IPS-NIHi7 (cell line): ENCODE data around the gene HPDL.
A peak's percentile ranks its signal among the peaks of the same experiment; 100 is the strongest.
"Not testable (repeated sequence)": the region's sequence is repeated elsewhere in the genome, so short reads cannot be mapped to it uniquely, and the experiment has no call there.

Experiments used
- DNase-seq: peaks from one replicate; pipeline ENCODE4 v3.0.0; 2012; ENCODE audit warnings: mixed read lengths; ENCODE audit errors: extremely low spot score

Gene HPDL

GRCh38 chr1:45326627-45327623 is at the start of gene HPDL:
TSS of gene HPDL (plus strand) at chr1:45326895. CDS start at chr1:45327149, 254 bp downstream.
- DNase-seq, result peak; percentile 86

DNA sequence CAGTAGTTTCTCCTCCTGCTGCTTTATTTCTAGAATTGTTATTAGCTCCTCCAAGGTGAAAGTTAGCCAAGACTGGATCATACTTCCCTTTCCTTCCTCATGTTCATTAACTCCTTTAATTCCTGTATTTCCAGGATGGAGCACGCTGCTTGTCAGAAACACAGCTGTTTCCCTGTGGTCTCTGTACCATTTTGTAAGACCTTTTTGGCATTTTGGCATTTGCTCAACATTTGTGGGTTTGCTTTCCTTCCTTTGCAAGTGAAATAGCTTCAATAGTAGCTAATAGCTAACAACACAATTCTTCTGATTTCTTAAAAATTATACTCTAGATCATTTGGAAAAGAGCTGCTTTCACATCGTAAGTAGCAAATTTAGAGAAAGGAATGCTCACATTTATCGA is 44.3 kb upstream of the HPDL start:
- DNase-seq, result no peak

GRCh38 chr1:45284858-45285257 is 41.8 kb upstream of the HPDL start:
- not testable (repeated sequence) for DNase-seq

DNA sequence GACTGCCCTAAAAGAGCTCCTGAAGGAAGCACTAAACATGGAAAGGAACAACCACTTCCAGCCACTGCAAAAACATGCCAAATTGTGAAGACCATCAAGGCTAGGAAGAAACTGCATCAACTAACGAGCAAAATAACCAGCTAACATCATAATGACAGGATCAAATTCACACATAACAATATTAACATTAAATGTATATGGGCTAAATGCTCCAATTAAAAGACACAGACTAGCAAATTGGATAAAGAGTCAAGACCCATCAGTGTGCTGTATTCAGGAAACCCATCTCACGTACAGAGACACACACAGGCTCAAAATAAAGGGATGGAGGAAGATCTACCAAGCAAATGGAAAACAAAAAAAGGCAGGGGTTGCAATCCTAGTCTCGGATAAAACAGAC is 40.2 kb upstream of the HPDL start:
- not testable (repeated sequence) for DNase-seq

DNA sequence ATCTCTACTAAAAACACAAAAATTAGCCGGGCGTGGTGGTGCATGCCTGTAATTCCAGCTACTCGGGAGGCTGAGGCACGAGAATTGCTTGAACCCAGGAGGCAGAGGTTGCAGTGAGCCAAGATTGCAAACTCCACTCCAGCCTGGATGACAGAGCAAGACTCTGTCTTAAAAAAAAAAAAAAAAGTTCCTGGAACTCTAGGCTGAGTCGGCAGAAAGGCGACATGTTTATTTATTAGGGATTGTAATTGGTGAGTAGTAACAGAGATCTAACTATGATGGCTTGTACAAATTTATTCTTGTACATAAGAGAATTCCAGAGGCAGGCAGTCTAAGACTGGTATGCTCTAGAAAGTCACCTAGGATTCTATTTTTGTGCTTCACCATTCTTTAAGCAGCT is 35.7 kb upstream of the HPDL start:
- not testable (repeated sequence) for DNase-seq

DNA sequence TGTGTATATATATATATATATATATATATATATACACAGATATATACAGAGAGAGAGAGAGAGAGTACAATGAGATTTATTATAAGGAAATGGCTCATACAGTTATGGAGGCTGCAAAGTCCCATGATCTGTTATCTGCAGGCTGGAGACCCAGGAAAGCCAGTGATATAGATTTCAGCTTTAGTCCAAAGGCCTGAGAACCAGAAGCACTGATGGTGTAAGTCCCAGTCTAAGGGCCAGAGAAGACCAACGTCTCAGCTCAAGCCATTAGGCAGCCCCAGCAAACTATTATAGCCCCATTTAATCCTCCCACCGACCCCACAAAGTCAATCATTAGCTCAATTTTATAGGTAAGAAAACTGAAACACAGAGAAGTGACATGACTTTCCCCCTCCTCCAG is 35.0 kb upstream of the HPDL start:
- DNase-seq, result no peak

GRCh38 chr1:45297666-45298356 is 28.9 kb upstream of the HPDL start:
- no peak for DNase-seq

DNA sequence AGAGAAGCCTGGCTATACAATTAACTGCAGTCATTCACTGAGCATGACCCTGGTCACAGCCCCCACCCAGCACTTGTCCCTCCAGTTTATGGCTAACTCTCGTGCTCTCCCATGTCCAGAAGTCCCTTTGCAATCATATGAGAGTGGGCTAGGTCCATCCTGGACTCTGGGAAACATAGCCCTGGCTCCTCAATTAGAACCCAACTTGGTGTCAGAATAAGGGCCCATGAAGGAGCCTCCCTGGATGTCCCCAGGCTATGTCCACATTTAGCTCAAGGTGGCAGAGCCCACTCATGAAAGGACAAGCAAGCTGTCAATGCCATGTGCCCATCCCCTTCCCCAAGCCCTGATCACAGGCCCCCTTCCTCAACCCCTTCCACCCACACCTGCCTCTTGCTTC is 27.4 kb upstream of the HPDL start:
- DNase-seq, result no peak

DNA sequence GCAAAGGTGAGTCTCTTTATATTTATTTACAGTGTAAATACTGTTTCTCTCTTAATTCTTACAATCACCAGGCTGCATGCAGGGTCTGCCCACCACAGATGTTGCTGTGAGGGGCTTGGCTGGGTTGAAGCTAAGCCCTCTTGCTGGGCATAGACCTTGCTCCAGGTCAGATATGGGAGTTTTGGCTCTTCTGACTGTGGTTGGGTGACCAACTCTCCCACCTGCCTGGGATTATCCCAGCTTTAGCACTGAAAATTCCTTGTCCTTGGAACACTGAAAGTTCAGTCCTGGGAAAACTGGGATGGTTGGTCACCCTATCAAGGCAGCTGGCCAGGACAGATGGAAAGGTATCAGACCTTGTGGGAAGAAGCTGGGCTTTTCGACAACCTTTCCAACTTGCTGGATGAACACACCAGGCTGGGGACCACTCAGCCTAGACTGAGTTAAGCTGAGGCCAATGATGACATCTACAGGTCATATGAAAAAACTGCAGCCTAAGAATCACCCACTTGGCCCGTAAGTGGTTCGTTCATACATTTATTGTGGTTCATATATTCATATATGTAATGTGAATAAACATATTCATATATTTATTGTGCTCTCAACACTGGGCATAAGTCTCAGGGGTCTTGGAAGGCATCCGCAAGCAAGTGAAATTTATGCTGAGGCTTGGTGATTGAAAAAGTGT is 26.6 kb upstream of the HPDL start:
- DNase-seq, result peak; percentile 80

- DNase-seq, result no peak
These were observed 26.1 kb upstream of the HPDL start for GRCh38 chr1:45300669-45300997.

DNA sequence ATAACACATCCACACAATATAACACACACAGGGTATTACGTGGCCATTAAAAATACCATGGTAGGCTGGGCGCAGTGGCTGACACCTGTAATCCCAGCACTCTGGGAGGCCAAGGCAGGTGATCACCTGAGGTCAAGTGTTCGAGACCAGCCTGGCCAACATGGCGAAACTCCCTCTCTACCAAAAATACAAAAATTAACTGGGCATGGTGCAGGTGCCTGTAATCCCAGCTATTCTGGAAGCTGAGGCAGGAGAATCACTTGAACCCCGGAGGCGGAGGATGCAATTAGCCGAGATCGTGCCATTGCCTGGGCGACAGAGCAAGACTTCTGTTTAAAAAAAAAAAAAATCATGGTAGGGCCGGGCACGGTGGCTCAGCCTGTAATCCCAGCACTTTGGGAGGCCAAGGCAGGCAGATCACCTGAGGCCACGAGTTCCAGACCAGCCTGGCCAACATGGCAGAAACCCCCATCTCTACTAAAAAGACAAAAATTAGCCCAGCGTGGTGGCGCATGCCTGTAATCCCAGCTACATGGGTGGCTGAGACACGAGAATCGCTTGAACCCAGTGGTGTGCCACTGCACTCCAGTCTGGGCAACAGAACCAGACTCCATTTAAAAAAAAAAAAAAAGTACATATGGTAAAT is 24.1 kb upstream of the HPDL start:
- DNase-seq, result no peak

DNA sequence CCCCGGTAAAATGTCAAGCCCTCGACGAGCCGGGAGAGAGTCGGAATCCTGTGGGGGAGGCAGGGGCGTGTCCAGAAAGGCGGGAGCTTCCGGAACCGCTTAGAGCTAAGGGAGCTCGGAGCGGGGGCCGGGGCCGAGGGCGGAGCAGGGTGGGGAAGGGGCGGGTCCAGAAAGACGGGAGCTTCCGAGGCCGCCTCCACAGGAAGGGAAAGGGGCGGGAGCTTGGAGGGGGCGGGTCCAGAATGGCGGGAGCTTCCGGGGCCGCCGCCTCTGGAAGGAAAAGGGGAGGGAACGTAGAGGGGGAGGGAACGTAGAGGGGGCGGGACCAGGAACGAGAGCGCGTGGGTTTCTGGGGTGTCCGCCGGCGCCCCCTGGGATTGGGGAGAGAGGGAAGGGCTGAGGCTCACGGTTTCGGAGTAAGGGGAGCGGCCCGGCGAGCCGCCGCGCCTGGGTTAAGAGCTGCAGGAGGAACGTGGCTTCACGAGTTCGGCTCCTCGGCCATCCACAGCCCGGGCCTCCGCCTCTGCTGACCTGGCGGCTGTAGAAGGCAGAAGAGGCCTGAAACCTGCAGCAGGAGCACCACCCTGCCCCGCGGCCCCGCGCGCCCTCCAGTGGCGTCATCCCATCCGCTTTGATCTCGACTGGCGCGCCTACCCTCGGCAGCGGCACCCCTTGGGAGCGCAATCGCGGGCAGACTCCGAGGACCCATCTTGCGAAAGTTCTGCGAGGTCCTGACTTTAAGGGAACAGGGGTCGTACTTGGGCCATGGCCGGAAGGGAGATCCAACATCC is 23.0 kb upstream of the HPDL start:
- peak; percentile 99 for DNase-seq

DNA sequence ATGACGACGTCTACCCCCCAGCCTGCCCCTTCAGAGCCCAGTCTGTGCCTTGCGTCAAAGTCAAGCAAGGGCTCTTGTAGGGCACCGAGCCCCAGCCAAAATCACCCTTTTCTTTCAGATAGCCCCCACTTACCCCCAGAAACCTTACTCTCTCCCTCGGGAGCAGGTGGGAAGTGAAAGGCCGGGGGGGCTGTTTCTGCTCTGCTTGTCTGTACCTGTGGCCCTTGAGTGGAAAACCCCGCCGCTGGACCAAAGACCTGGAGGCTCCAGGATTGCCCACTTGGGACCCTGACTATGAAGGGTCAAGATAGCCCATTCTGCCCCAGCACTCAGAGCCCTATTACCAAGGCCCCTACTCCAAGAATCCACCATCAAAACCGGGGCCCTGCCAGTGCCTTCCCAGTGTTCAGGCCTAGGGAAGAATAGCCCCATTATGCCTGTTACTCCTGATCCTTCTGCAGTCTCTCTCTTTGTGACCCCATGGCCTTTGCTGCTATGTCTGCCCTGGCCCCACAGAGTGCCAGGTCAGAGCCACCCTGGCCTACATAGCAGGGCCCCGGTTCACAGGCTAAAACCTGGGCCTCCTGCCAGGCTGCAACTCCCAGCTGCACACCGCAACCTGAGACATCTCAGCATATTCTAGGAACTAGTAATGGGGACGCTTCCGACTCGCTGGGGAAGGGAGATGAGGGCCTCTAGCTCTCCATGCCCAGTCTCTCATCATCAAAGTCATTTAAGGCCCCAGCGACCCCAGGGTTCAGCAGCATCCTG is 22.2 kb upstream of the HPDL start:
- DNase-seq, result no peak

DNA sequence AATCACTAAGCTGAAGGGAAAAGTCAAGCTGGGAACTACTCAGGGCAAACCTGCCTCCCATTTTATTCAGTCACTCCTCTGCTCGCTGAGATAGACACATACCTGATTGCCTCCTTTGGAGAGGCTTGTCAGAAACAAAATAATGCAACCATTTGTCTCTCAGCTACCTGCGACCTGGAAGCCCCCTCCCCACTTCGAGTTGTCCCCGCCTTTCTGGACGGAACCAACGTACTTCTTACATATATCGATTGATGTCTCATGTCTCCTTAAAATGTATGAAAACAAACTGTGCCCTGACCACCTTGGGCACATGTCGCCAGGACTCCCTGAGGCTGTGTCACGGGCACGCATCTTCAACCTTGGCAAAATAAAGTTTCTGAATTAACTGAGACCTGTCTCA is 21.5 kb upstream of the HPDL start:
- DNase-seq, result no peak

DNA sequence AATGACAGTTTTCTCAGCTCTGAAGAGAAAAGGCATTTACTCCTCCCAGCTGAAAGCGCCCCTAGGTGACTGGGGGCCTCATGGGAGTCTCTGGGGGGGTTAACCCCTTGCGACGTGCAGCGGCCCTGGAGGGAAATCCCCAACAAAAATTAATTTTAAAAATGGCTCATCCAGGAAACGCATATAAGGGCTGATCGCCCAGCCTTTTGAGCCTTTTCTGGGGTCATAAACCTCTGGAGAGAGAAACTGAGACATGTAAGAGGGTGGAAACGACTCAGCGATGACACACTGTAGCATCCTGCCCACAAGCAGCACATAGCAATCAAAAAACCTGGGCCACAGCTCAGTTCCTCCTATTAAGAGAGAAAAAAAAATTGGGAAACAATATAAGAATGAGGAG is 20.4 kb upstream of the HPDL start:
- DNase-seq, result no peak

DNA sequence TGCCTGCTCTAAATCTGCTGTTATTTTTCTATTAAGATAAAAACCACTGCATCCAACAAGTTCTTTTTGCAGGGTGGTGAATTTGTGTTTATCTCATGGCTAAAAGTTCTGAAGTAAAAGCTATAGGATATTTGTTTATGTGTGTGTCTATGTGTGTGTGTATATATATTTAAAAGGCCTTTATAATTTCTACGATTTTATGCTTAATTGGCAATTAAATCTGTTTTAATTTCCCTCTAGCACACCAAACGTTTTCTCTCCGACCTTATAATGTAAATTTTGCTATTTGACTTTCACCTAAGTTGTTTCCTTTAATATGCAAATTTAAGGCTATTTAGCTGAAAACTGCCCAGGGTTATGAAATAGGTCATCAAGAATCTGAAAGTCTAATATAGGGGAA is 19.8 kb upstream of the HPDL start:
- DNase-seq, result no peak

DNA sequence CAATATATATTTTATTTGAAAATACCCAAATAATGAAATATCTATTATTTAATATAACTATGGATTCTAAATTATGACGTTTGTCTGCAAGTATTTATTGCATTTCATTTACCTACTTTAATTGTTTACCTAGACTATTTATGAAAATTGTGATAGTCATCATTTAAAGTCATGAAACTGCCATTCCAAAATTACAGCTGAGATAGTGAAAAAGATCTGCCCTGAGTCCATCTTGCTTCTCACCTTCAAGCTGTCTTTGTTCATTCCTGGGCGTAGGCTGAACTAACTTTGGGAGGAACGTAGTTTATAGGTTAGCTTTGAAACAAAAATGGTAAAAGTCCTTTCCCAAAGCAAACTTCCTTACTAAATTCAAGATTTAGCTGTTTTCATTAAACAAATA is 12.4 kb upstream of the HPDL start:
- no peak for DNase-seq

- peak; percentile 5 for DNase-seq
These were observed 9.5 kb upstream of the HPDL start for GRCh38 chr1:45317166-45317565.

- no peak for DNase-seq
These were observed 6.9 kb upstream of the HPDL start for GRCh38 chr1:45319761-45320160.

GRCh38 chr1:45321444-45321843 is 5.3 kb upstream of the HPDL start:
- DNase-seq, result no peak
